Smooth muscle cell (in vitro differentiated cells): Measurements from ENCODE around the gene ANKRD28. TPM values are rescaled to one million over a fixed set of nuclear protein-coding genes. Genes with fewer than 3 reads are reported as not detected.
"Not testable (repeated sequence)": the region's sequence is repeated elsewhere in the genome, so short reads cannot be mapped to it uniquely, and the experiment has no call there.

Experiments used
- DNase-seq: peaks from one replicate; lab custom pipeline; 2025; ENCODE audit not compliant: unreplicated experiment; lab: John Stamatoyannopoulos, UW
- H2AFZ ChIP-seq: fragments of 200-600 bp; sonication (generic); 2 replicates; pipeline ENCODE4 v1.6.0; 2016; ENCODE audit warnings: antibody characterized with exemption, low read depth, mild to moderate bottlenecking
- H3F3A ChIP-seq: fragments of 200-600 bp; sonication (generic); 2 replicates; pipeline ENCODE4 v1.6.0; 2017; ENCODE audit warnings: antibody characterized with exemption, low read depth
- H3K27ac ChIP-seq: fragments of 200-600 bp; sonication (generic); 2 replicates; pipeline ENCODE4 v1.5.1; 2016; ENCODE audit warnings: low read depth, mild to moderate bottlenecking
- H3K27me3 ChIP-seq: fragments of 200-600 bp; sonication (generic); 2 replicates; pipeline ENCODE4 v1.6.1; 2016; ENCODE audit warnings: low read depth, mild to moderate bottlenecking
- H3K36me3 ChIP-seq: fragments of 200-600 bp; sonication (generic); 2 replicates; pipeline ENCODE4 v1.5.1; 2016; ENCODE audit warnings: low read depth
- H3K4me1 ChIP-seq: fragments of 200-600 bp; sonication (generic); 2 replicates; pipeline ENCODE4 v1.5.1; 2016; ENCODE audit warnings: low read depth
- H3K4me2 ChIP-seq: fragments of 200-600 bp; sonication (generic); 2 replicates; pipeline ENCODE4 v1.6.0; 2016; ENCODE audit warnings: mild to moderate bottlenecking
- H3K4me3 ChIP-seq: fragments of 200-600 bp; sonication (generic); 2 replicates; pipeline ENCODE4 v1.5.1; 2016; ENCODE audit warnings: mild to moderate bottlenecking
- H3K79me2 ChIP-seq: fragments of 200-600 bp; sonication (generic); 2 replicates; pipeline ENCODE4 v1.6.0; 2016; ENCODE audit warnings: low read depth, mild to moderate bottlenecking
- H3K9ac ChIP-seq: fragments of 200-600 bp; sonication (generic); 2 replicates; pipeline ENCODE4 v1.6.0; 2016; ENCODE audit warnings: low read depth
- H3K9me3 ChIP-seq: fragments of 200-600 bp; sonication (generic); replicated peaks from 2 replicates; pipeline ENCODE4 v1.5.1; 2016; ENCODE audit warnings: low read depth
- H4K20me1 ChIP-seq: fragments of 200-600 bp; sonication (generic); 2 replicates; pipeline ENCODE4 v1.6.0; 2016; ENCODE audit warnings: low read depth
- CTCF ChIP-seq: fragments of 200-600 bp; sonication (generic); IDR thresholded peaks from 2 replicates; pipeline ENCODE4 v1.5.1; 2017; ENCODE audit warnings: borderline replicate concordance, mild to moderate bottlenecking, antibody characterized with exemption; ENCODE audit not compliant: insufficient read depth, poor library complexity, severe bottlenecking
- WGBS: methylation state at CpG from one replicate; pipeline ENCODE4 v1.1.7; 2016; ENCODE audit warnings: low lambda C conversion rate; 5-methylcytosine and 5-hydroxymethylcytosine counted together
- polyA plus RNA-seq: library from polyadenylated mRNA; unstranded; fragments of >200 nt; fragmentation: Nextera tagmentation; extraction: Ambion mirVana; gene quantifications from 2 replicates; pipeline ENCODE4 v1.2.1, GENCODE V29; 2016
- total RNA-seq: library from RNA; depleted of rRNA; stranded (reverse); fragments of >200 nt; gene quantifications from 2 replicates; pipeline ENCODE4 v1.2.3, GENCODE V29; 2014

Gene ANKRD28
- total and polyA plus RNA-seq, 2 experiments from 2014 or later = 11.8 to 35.7 TPM

GRCh38 chr3:15743587-15744009 lies 54.2 kb downstream of the ANKRD28 start:
- no peaks in the 10 kb centered on the region for H3K79me2 ChIP-seq

GRCh38 chr3:15742236-15742635 lies 55.5 kb downstream of the ANKRD28 start:
- H3K36me3 ChIP-seq, H3K4me3 ChIP-seq, H3K9ac ChIP-seq, H2AFZ ChIP-seq, H3F3A ChIP-seq, H4K20me1 ChIP-seq, H3K27me3 ChIP-seq, H3K4me1 ChIP-seq, H3K4me2 ChIP-seq, H3K27ac ChIP-seq, DNase-seq, H3K79me2 ChIP-seq: not testable (repeated sequence)
- H3K9me3 ChIP-seq = peaks cover 16% of the 10 kb centered on the region
- 97% methylated on average over 15 of the region's 26 CpGs for WGBS

More at GRCh38 chr3:15743587-15744009, 54.2 kb downstream of the ANKRD28 start:
- peaks cover 10% of the 10 kb centered on the region for H3K9me3 ChIP-seq
- H3K4me2 ChIP-seq = no peak overlapping the region
- H3F3A ChIP-seq = no peaks in the 10 kb centered on the region
- H3K4me3 ChIP-seq = no peak overlapping the region
- H2AFZ ChIP-seq = no peak overlapping the region
- whole genome bisulfite sequencing = 98% methylated on average over 3 of the region's 3 CpGs
- H3K36me3 ChIP-seq = peaks cover 10% of the 10 kb centered on the region
- no peaks in the 10 kb centered on the region for H4K20me1 ChIP-seq
- no peak overlapping the region for H3K9ac ChIP-seq
- no peak for DNase-seq
- H3K27ac ChIP-seq = no peak overlapping the region
- no peaks in the 10 kb centered on the region for H3K27me3 ChIP-seq
- no peak for TF ChIP-seq CTCF
- H3K4me1 ChIP-seq = no peaks in the 10 kb centered on the region

GRCh38 chr3:15738616-15739005 lies 59.2 kb downstream of the ANKRD28 start:
- H3K4me3 ChIP-seq, H3F3A ChIP-seq, H3K27me3 ChIP-seq, H3K4me2 ChIP-seq, H3K9ac ChIP-seq, H4K20me1 ChIP-seq, H3K27ac ChIP-seq, H3K79me2 ChIP-seq, DNase-seq, H3K4me1 ChIP-seq, H2AFZ ChIP-seq: not testable (repeated sequence)
- WGBS = over 99% methylated on average over 11 of the region's 11 CpGs
- Histone ChIP-seq H3K36me3 (peaks cover 27% of the 10 kb centered on the region), H3K9me3 (peaks cover 16% of the 10 kb centered on the region)

- no peak overlapping the region for H3K27ac ChIP-seq
- TF ChIP-seq CTCF = no peak
- no peak overlapping the region for H2AFZ ChIP-seq
- H3K4me2 ChIP-seq = no peak overlapping the region
- H3K79me2 ChIP-seq = no peaks in the 10 kb centered on the region
- no peaks in the 10 kb centered on the region for H3F3A ChIP-seq
- H4K20me1 ChIP-seq = no peaks in the 10 kb centered on the region
- no peaks in the 10 kb centered on the region for H3K27me3 ChIP-seq
- H3K9me3 ChIP-seq = no peaks in the 10 kb centered on the region
- DNase-seq = no peak
- WGBS = 99% methylated on average over 2 of the region's 2 CpGs
- no peak overlapping the region for H3K9ac ChIP-seq
- no peak overlapping the region for H3K4me3 ChIP-seq
- peaks cover 7% of the 10 kb centered on the region for H3K4me1 ChIP-seq
- H3K36me3 ChIP-seq = peaks cover 22% of the 10 kb centered on the region
These were observed 66.8 kb downstream of the ANKRD28 start for GRCh38 chr3:15731024-15731423.

- Histone ChIP-seq H3K9ac (no peak overlapping the region), H3F3A (no peaks in the 10 kb centered on the region), H3K4me3 (no peak overlapping the region), H3K79me2 (no peaks in the 10 kb centered on the region), H4K20me1 (no peaks in the 10 kb centered on the region), H3K4me2 (no peak overlapping the region), H3K27ac (no peak overlapping the region), H3K9me3 (no peaks in the 10 kb centered on the region), H3K27me3 (no peaks in the 10 kb centered on the region), H3K36me3 (peaks cover 9% of the 10 kb centered on the region), H3K4me1 (peaks cover 12% of the 10 kb centered on the region), H2AFZ (no peak overlapping the region)
- no peak for TF ChIP-seq CTCF
- DNase-seq = no peak
These were observed 69.0 kb downstream of the ANKRD28 start for GRCh38 chr3:15728766-15729165.
